Gastroesophageal sphincter (tissue), 4 donors: ENCODE measurements around the gene GALNT2. TPM values are rescaled to one million over a fixed set of nuclear protein-coding genes. Genes with fewer than 3 reads are reported as not detected.

Experiments
- ATAC-seq: fragments of 150-250 bp; one replicate; pipeline ENCODE4 v1.9.1; 2016; ENCODE audit warnings: mild to moderate bottlenecking, moderate library complexity
- H3K27ac ChIP-seq, 4 donors: fragments of 200-600 bp; sonication (generic) in 3 of 4; 1 replicate in 3 of 4; 2 replicates in 1 of 4; pipeline ENCODE4 v1.5.1; 2016 to 2019
- H3K27me3 ChIP-seq: fragments of 200-600 bp; sonication (generic); one replicate; pipeline ENCODE4 v1.5.1; 2019
- H3K36me3 ChIP-seq, 2 donors: fragments of 200-600 bp; sonication (generic); one replicate each; pipeline ENCODE4 v1.5.1; 2019; ENCODE audit warnings: control low read depth in 1 of 2
- H3K4me1 ChIP-seq, 3 donors: fragments of 200-600 bp; sonication (generic); 1 replicate in 2 of 3; 2 replicates in 1 of 3; pipeline ENCODE4 v1.5.1; 2016 to 2019; ENCODE audit warnings: control low read depth in 2 of 3
- H3K4me3 ChIP-seq, 2 donors: fragments of 200-600 bp; sonication (generic); one replicate each; pipeline ENCODE4 v1.5.1; 2019; ENCODE audit warnings: mild to moderate bottlenecking in 1 of 2, moderate library complexity in 1 of 2
- H3K9me3 ChIP-seq, 3 donors: fragments of 200-600 bp; sonication (generic); one replicate each; pipeline ENCODE4 v1.5.1; 2017 to 2019; ENCODE audit warnings: control low read depth in 2 of 3
- EP300 ChIP-seq: sonication (generic); formaldehyde crosslinking; IDR thresholded peaks from one replicate; pipeline ENCODE4 v1.6.1; 2017; ENCODE audit warnings: antibody characterized with exemption, mild to moderate bottlenecking
- POLR2A ChIP-seq, 2 donors: fragments of 450-650 bp; IDR thresholded peaks; one replicate each; pipeline ENCODE4 v1.6.1; 2017; ENCODE audit warnings: antibody characterized with exemption in 2 of 2, mild to moderate bottlenecking in 2 of 2, moderate library complexity in 1 of 2
- POLR2AphosphoS5 ChIP-seq: sonication (generic); formaldehyde crosslinking; IDR thresholded peaks from one replicate; pipeline ENCODE4 v1.6.1; 2017; ENCODE audit warnings: antibody characterized with exemption
- WGBS, 2 donors: methylation state at CpG; one replicate each; pipeline ENCODE4 v1.1.5; 2018; ENCODE audit warnings: low coverage in 1 of 2; 5-methylcytosine and 5-hydroxymethylcytosine counted together
- total RNA-seq, 4 donors: library from RNA; depleted of rRNA; stranded (reverse); fragments of >200 nt; gene quantifications; one replicate each; pipeline ENCODE4 v1.1.0, GENCODE V29; 2016
- TF ChIP-seq, protein P1 (sequence below), 4 experiments: fragments of 200-600 bp in 2 of 4; fragments of 450-650 bp in 2 of 4; sonication (generic) in 1 of 4; IDR thresholded peaks; one replicate each; pipeline ENCODE4 v1.5.1; 2017 to 2019; ENCODE audit warnings: antibody characterized with exemption in 4 of 4, mild to moderate bottlenecking in 2 of 4, moderate library complexity in 2 of 4

Gene GALNT2
- total RNA-seq, 4 donors from 2014 or later: 95.3 to 160 (median 134) TPM

DNA sequence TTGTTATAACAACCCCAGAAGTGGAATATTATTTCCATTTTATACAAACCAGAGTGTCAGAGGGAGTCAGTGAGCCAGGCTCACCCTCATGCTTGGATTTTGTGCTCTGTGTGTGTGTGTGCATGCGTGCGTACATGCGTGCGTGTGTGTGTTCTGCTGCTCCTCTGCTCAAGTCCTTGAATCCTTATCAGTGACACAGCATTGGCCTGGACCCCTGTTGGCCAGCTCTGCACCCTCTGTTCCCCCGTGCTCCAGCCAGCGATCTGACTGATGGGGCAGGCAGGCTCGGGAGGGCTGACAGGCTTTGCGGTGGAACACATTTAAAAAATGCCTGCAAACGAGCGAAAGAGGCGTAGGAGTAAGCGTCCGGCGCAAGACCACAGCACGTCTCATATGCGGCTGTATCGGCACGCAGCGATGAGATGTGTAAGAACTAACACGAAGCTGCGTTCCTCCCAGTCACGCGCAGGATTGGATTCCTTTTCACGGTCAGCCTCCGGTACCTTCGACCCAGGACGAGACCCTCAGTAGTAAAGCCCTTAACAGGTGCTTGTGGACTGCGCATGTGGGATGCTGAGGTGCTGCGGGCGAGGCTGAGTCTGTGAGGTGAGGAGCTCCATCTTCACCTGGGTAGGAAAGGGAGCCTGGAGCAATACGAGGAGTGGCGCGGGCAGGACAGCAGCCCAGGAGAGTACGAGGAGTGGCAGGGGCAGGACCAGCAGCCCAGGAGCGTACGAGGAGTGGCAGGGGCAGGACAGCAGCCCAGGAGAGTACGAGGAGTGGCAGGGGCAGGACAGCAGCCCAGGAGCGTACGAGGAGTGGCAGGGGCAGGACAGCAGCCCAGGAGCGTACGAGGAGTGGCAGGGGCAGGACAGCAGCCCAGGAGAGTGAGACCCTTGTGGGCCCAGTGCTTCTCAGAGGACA lies 130.9 kb downstream of the GALNT2 start:
- WGBS, 2 donors: 81 to 91% methylated on average over 9 to 15 of the region's 41 CpGs
- Histone ChIP-seq H3K36me3 (peaks cover 0 to 20% of the 10 kb centered on the region in 2 donors), H3K9me3 (no peaks in the 10 kb centered on the region), H3K4me1 (peaks cover 0 to 28% (median 3%) of the 10 kb centered on the region in 3 donors), H3K27me3 (no peaks in the 10 kb centered on the region), H3K27ac (no peak overlapping the region), H3K4me3 (no peak overlapping the region)
- no peak for TF ChIP-seq EP300
- TF ChIP-seq, protein P1, sequence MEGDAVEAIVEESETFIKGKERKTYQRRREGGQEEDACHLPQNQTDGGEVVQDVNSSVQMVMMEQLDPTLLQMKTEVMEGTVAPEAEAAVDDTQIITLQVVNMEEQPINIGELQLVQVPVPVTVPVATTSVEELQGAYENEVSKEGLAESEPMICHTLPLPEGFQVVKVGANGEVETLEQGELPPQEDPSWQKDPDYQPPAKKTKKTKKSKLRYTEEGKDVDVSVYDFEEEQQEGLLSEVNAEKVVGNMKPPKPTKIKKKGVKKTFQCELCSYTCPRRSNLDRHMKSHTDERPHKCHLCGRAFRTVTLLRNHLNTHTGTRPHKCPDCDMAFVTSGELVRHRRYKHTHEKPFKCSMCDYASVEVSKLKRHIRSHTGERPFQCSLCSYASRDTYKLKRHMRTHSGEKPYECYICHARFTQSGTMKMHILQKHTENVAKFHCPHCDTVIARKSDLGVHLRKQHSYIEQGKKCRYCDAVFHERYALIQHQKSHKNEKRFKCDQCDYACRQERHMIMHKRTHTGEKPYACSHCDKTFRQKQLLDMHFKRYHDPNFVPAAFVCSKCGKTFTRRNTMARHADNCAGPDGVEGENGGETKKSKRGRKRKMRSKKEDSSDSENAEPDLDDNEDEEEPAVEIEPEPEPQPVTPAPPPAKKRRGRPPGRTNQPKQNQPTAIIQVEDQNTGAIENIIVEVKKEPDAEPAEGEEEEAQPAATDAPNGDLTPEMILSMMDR (IDR thresholded peaks at IDR 0.05): no peak
- no peak for ATAC-seq

DNA sequence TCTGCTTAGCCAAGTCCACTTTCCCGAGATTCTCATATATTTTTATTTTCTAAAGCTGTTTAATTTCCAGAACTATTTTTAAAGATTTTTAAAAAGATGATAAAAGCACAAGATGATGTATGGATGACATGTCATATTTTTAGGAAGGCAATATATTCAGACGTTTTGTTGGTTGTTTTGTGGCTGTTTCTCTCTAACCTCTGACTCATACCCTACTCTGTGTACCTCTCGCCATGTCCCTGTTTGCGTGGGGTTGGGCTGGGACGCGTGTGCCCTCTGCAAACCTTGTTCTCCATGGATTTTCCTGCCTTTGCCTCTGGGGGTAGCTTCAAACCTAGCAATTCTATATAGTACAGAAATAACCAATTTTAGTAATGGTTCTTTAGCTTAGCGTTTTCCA lies 132.0 kb downstream of the GALNT2 start:
- H3K27ac ChIP-seq: no peak overlapping the region
- 76 to 78% methylated on average over 7 of the region's 7 CpGs for WGBS, 2 donors

DNA sequence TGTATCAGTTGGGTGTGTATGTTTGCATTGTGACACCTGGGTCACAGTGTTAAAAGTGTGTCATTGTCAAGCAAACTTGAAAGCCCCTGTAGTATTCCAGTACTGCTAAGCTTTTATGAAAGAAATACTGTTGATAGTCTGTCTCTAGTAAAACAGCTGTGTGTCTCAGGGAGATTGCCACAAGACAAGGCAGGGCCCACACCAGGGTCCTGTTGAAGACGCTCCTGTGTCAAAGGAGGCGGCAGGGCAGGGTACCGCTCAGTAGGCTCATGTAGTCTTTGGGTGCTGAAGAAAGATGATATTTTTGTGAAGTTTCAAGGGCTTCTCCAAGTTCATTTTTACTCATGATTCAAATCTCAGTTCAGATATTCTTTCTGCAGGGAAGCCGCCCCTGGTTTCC lies 132.5 kb downstream of the GALNT2 start:
- no peaks in the 10 kb centered on the region for H3K9me3 ChIP-seq
- ATAC-seq: no peak
- no peaks in the 10 kb centered on the region for H3K27me3 ChIP-seq
- TF ChIP-seq POLR2AphosphoS5 (no peak), EP300 (no peak), POLR2A (IDR thresholded peaks at IDR 0.05) (no peak)
- TF ChIP-seq, protein P1 (IDR thresholded peaks at IDR 0.05): no peak
- no peak overlapping the region for H3K27ac ChIP-seq
- H3K4me3 ChIP-seq: no peak overlapping the region
- 96 to 100% methylated on average over 4 of the region's 4 CpGs for WGBS, 2 donors
- H3K4me1 ChIP-seq: peaks cover 0 to 12% (median 0%) of the 10 kb centered on the region in 3 donors
- peaks cover 0 to 36% of the 10 kb centered on the region in 2 donors for H3K36me3 ChIP-seq

More for the DNA sequence above, 132.0 kb downstream of the GALNT2 start:
- TF ChIP-seq, protein P1 (IDR thresholded peaks at IDR 0.05): no peak
- no peak for TF ChIP-seq EP300
- no peak for TF ChIP-seq POLR2AphosphoS5
- Histone ChIP-seq H3K27me3 (no peaks in the 10 kb centered on the region), H3K36me3 (peaks cover 0 to 31% of the 10 kb centered on the region in 2 donors), H3K4me3 (no peak overlapping the region), H3K9me3 (no peaks in the 10 kb centered on the region), H3K4me1 (peaks cover 0 to 17% (median 0%) of the 10 kb centered on the region in 3 donors)
- ATAC-seq: no peak

DNA sequence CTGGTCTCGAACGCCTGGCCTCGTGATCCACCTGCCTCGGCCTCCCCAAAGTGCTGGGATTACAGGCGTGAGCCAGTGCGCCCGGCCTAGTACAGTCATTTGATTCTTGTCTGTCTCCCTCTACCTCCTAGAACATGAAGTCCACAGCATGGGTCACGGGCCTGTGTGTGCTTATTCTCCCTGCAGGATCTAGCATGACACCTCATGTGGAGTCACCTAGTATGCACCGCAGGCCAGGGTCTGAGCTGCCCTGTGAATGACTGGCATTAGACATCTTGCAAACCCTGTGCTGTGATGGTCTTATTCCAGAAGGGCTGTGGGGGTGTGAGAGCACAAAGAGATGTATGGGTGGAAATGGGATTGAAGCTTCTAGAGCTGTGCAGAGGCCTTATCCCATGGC lies 133.2 kb downstream of the GALNT2 start:
- Histone ChIP-seq H3K9me3 (no peaks in the 10 kb centered on the region), H3K36me3 (peaks cover 0 to 44% of the 10 kb centered on the region in 2 donors), H3K27me3 (no peaks in the 10 kb centered on the region), H3K4me1 (peaks cover 0 to 11% (median 0%) of the 10 kb centered on the region in 3 donors), H3K27ac (no peak overlapping the region), H3K4me3 (no peak overlapping the region)
- TF ChIP-seq, protein P1 (IDR thresholded peaks at IDR 0.05): no peak
- TF ChIP-seq EP300: no peak
- no peak for TF ChIP-seq POLR2AphosphoS5
- TF ChIP-seq POLR2A (IDR thresholded peaks at IDR 0.05): no peak
- no peak for ATAC-seq
- 100% methylated on average over 1 to 6 of the region's 9 CpGs for WGBS, 2 donors

DNA sequence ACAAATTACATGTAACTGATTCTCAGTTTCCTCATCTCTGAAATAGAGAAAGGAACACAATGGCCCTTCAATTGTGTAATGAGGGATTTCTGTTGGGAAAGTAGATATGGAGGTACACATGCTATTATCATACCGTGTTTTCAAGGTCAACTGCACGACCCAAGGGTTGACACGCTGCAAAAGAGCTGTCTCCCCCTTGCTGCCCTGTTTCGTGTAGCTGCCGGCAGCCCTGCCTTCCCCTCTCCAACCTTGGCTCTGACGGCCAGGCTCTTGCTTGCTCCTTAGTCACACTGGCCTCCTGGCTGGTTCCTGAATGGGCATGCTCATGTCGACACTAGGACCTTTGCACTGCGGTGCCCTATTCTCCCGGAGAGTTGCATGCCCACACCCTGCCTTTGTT lies 134.4 kb downstream of the GALNT2 start:
- TF ChIP-seq, protein P1 (IDR thresholded peaks at IDR 0.05): no peak
- TF ChIP-seq POLR2A (IDR thresholded peaks at IDR 0.05) (no peak), EP300 (no peak), POLR2AphosphoS5 (no peak)

More for the DNA sequence above, 134.4 kb downstream of the GALNT2 start:
- no peak for ATAC-seq
- Histone ChIP-seq H3K27me3 (no peaks in the 10 kb centered on the region), H3K36me3 (peaks cover 0 to 49% of the 10 kb centered on the region in 2 donors), H3K4me1 (peaks cover 0 to 16% (median 0%) of the 10 kb centered on the region in 3 donors), H3K27ac (no peak overlapping the region), H3K4me3 (no peak overlapping the region), H3K9me3 (no peaks in the 10 kb centered on the region)
- WGBS, 2 donors: 88 to 91% methylated on average over 6 to 8 of the region's 9 CpGs
